ENCODE data around the gene CCDC70.
A peak's percentile ranks its signal among the peaks of the same experiment; 100 is the strongest.

DNA sequence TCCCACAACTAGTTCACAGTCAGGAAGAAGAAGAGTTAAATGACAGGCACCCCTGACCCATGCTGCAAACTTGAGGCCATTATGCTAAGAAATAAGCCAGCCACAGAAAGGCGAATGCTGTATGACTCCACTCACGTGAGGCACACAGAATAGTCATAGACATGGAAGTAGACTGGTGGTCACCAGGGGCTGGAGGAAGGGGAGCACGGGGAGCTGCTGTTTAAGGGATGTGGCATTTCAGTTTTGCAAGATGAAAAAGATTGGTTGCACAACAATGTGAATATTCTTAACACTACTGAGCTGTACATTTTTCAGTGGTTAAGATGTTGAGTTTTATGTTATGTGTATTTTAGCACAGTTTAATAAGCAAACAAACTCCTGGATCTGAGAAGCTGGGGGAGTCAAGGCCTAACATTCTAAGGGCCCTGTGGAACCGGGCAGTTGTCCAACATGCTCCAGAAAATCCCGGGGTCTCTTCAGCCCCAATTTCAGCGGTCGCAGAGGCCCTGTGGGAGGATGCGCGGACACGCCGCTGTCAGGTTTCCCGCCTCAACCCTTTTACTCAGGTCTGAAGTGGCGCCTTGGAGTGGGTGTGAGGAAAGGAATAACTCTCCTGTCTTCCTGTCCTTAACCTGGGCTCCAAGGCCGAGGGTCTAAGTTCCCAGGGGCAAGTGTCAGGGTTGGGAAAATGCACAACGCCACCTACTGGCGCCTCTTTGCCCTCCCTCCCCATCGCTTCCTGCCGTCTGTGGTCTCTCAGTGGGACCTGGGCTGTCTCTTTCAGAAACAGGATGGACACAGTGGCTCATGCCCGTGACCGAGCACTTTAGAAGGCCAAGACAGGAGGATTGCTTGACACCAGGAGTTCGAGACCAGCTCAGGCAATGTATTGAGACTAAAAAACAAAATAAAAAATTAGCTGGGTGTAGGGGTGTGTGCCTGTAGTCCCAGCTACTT, 12.3 kb upstream of the CCDC70 start:
- TF ChIP-seq EZH2phosphoT487 (IDR thresholded peaks at IDR 0.05; ENCODE audit: low read length), result no peak
- TF ChIP-seq, protein P1, sequence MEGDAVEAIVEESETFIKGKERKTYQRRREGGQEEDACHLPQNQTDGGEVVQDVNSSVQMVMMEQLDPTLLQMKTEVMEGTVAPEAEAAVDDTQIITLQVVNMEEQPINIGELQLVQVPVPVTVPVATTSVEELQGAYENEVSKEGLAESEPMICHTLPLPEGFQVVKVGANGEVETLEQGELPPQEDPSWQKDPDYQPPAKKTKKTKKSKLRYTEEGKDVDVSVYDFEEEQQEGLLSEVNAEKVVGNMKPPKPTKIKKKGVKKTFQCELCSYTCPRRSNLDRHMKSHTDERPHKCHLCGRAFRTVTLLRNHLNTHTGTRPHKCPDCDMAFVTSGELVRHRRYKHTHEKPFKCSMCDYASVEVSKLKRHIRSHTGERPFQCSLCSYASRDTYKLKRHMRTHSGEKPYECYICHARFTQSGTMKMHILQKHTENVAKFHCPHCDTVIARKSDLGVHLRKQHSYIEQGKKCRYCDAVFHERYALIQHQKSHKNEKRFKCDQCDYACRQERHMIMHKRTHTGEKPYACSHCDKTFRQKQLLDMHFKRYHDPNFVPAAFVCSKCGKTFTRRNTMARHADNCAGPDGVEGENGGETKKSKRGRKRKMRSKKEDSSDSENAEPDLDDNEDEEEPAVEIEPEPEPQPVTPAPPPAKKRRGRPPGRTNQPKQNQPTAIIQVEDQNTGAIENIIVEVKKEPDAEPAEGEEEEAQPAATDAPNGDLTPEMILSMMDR (IDR thresholded peaks at IDR 0.05; ENCODE audit: low read length), result peak; percentile 45
